ENCODE results near the gene TCF7L2.

TCF7L2 gene

GRCh38 chr10:112954974-112955581 is 5.0 kb downstream of the TCF7L2 start:
- Histone ChIP-seq H3K9me3 (ENCODE audit: insufficient read depth, low read length) (no peaks in the 10 kb centered on the region), H2AFZ (ENCODE audit: low read depth, low read length, severe bottlenecking) (no peak overlapping the region), H3F3A (ENCODE audit: insufficient read depth) (no peaks in the 10 kb centered on the region), H3K36me3 (ENCODE audit: low read length) (no peaks in the 10 kb centered on the region), H3K9ac (ENCODE audit: low read length) (no peak overlapping the region), H4K20me1 (ENCODE audit: low read depth, low read length) (no peaks in the 10 kb centered on the region), H3K4me3 (ENCODE audit: insufficient read depth, low read length, poor library complexity, severe bottlenecking) (no peak overlapping the region), H3K27me3 (ENCODE audit: low read length) (no peaks in the 10 kb centered on the region), H3K27ac (ENCODE audit: low read depth, low read length) (no peak overlapping the region), H3K4me2 (ENCODE audit: low read depth, low read length, poor library complexity, severe bottlenecking) (no peak overlapping the region), H3K9me2 (replicated peaks; ENCODE audit: insufficient read depth, low read length) (no peaks in the 10 kb centered on the region), H3K79me2 (ENCODE audit: insufficient read depth, low read length) (no peaks in the 10 kb centered on the region)
- no peak for TF ChIP-seq CTCF (IDR thresholded peaks at IDR 0.05; ENCODE audit: insufficient read depth, low read length, poor library complexity, severe bottlenecking)
- TF ChIP-seq EZH2phosphoT487 (conservative IDR thresholded peaks at IDR 0.05; ENCODE audit: low read length): no peak

GRCh38 chr10:112955582-112956421 is 5.8 kb downstream of the TCF7L2 start:
- Histone ChIP-seq H3K27ac (ENCODE audit: low read depth, low read length) (no peak overlapping the region), H3K79me2 (ENCODE audit: insufficient read depth, low read length) (no peaks in the 10 kb centered on the region), H3K9ac (ENCODE audit: low read length) (no peak overlapping the region), H3K4me3 (ENCODE audit: insufficient read depth, low read length, poor library complexity, severe bottlenecking) (no peak overlapping the region), H3K9me3 (ENCODE audit: insufficient read depth, low read length) (no peaks in the 10 kb centered on the region), H4K20me1 (ENCODE audit: low read depth, low read length) (no peaks in the 10 kb centered on the region), H3K27me3 (ENCODE audit: low read length) (no peaks in the 10 kb centered on the region), H3K4me2 (ENCODE audit: low read depth, low read length, poor library complexity, severe bottlenecking) (no peak overlapping the region), H2AFZ (ENCODE audit: low read depth, low read length, severe bottlenecking) (no peak overlapping the region), H3K36me3 (ENCODE audit: low read length) (no peaks in the 10 kb centered on the region), H3K9me2 (replicated peaks; ENCODE audit: insufficient read depth, low read length) (no peaks in the 10 kb centered on the region), H3F3A (ENCODE audit: insufficient read depth) (no peaks in the 10 kb centered on the region)
- no peak for TF ChIP-seq CTCF (IDR thresholded peaks at IDR 0.05; ENCODE audit: insufficient read depth, low read length, poor library complexity, severe bottlenecking)
- no peak for TF ChIP-seq EZH2phosphoT487 (conservative IDR thresholded peaks at IDR 0.05; ENCODE audit: low read length)

GRCh38 chr10:112956631-112957350 is 6.7 kb downstream of the TCF7L2 start:
- H3K27ac ChIP-seq (ENCODE audit: low read depth, low read length): no peak overlapping the region
- H3K36me3 ChIP-seq (ENCODE audit: low read length): no peaks in the 10 kb centered on the region
- H3K9me2 ChIP-seq (replicated peaks; ENCODE audit: insufficient read depth, low read length): no peaks in the 10 kb centered on the region
- H3K4me3 ChIP-seq (ENCODE audit: insufficient read depth, low read length, poor library complexity, severe bottlenecking): no peak overlapping the region
- no peaks in the 10 kb centered on the region for H3K27me3 ChIP-seq (ENCODE audit: low read length)
- no peak overlapping the region for H3K4me2 ChIP-seq (ENCODE audit: low read depth, low read length, poor library complexity, severe bottlenecking)
- H3K9ac ChIP-seq (ENCODE audit: low read length): no peak overlapping the region
- H3F3A ChIP-seq (ENCODE audit: insufficient read depth): no peaks in the 10 kb centered on the region
- H3K9me3 ChIP-seq (ENCODE audit: insufficient read depth, low read length): no peaks in the 10 kb centered on the region
- H3K79me2 ChIP-seq (ENCODE audit: insufficient read depth, low read length): no peaks in the 10 kb centered on the region
- H2AFZ ChIP-seq (ENCODE audit: low read depth, low read length, severe bottlenecking): no peak overlapping the region
- TF ChIP-seq EZH2phosphoT487 (conservative IDR thresholded peaks at IDR 0.05; ENCODE audit: low read length) (no peak), CTCF (IDR thresholded peaks at IDR 0.05; ENCODE audit: insufficient read depth, low read length, poor library complexity, severe bottlenecking) (no peak)
- no peaks in the 10 kb centered on the region for H4K20me1 ChIP-seq (ENCODE audit: low read depth, low read length)

Measured in SU-DHL-6 (cell line).